Smooth muscle cell (in vitro differentiated cells): ENCODE results near the gene PTS. TPM values are rescaled to one million over a fixed set of nuclear protein-coding genes. Genes with fewer than 3 reads are reported as not detected.

ENCODE experiments used
- DNase-seq: peaks from one replicate; lab custom pipeline; 2025; ENCODE audit not compliant: unreplicated experiment; lab: John Stamatoyannopoulos, UW
- H2AFZ ChIP-seq: fragments of 200-600 bp; sonication (generic); 2 replicates; pipeline ENCODE4 v1.6.0; 2016; ENCODE audit warnings: antibody characterized with exemption, low read depth, mild to moderate bottlenecking
- H3F3A ChIP-seq: fragments of 200-600 bp; sonication (generic); 2 replicates; pipeline ENCODE4 v1.6.0; 2017; ENCODE audit warnings: antibody characterized with exemption, low read depth
- H3K27ac ChIP-seq: fragments of 200-600 bp; sonication (generic); 2 replicates; pipeline ENCODE4 v1.5.1; 2016; ENCODE audit warnings: low read depth, mild to moderate bottlenecking
- H3K27me3 ChIP-seq: fragments of 200-600 bp; sonication (generic); 2 replicates; pipeline ENCODE4 v1.6.1; 2016; ENCODE audit warnings: low read depth, mild to moderate bottlenecking
- H3K36me3 ChIP-seq: fragments of 200-600 bp; sonication (generic); 2 replicates; pipeline ENCODE4 v1.5.1; 2016; ENCODE audit warnings: low read depth
- H3K4me1 ChIP-seq: fragments of 200-600 bp; sonication (generic); 2 replicates; pipeline ENCODE4 v1.5.1; 2016; ENCODE audit warnings: low read depth
- H3K4me2 ChIP-seq: fragments of 200-600 bp; sonication (generic); 2 replicates; pipeline ENCODE4 v1.6.0; 2016; ENCODE audit warnings: mild to moderate bottlenecking
- H3K4me3 ChIP-seq: fragments of 200-600 bp; sonication (generic); 2 replicates; pipeline ENCODE4 v1.5.1; 2016; ENCODE audit warnings: mild to moderate bottlenecking
- H3K79me2 ChIP-seq: fragments of 200-600 bp; sonication (generic); 2 replicates; pipeline ENCODE4 v1.6.0; 2016; ENCODE audit warnings: low read depth, mild to moderate bottlenecking
- H3K9ac ChIP-seq: fragments of 200-600 bp; sonication (generic); 2 replicates; pipeline ENCODE4 v1.6.0; 2016; ENCODE audit warnings: low read depth
- H3K9me3 ChIP-seq: fragments of 200-600 bp; sonication (generic); replicated peaks from 2 replicates; pipeline ENCODE4 v1.5.1; 2016; ENCODE audit warnings: low read depth
- H4K20me1 ChIP-seq: fragments of 200-600 bp; sonication (generic); 2 replicates; pipeline ENCODE4 v1.6.0; 2016; ENCODE audit warnings: low read depth
- CTCF ChIP-seq: fragments of 200-600 bp; sonication (generic); IDR thresholded peaks from 2 replicates; pipeline ENCODE4 v1.5.1; 2017; ENCODE audit warnings: borderline replicate concordance, mild to moderate bottlenecking, antibody characterized with exemption; ENCODE audit not compliant: insufficient read depth, poor library complexity, severe bottlenecking
- WGBS: methylation state at CpG from one replicate; pipeline ENCODE4 v1.1.7; 2016; ENCODE audit warnings: low lambda C conversion rate; 5-methylcytosine and 5-hydroxymethylcytosine counted together
- polyA plus RNA-seq: library from polyadenylated mRNA; unstranded; fragments of >200 nt; fragmentation: Nextera tagmentation; extraction: Ambion mirVana; gene quantifications from 2 replicates; pipeline ENCODE4 v1.2.1, GENCODE V29; 2016
- total RNA-seq: library from RNA; depleted of rRNA; stranded (reverse); fragments of >200 nt; gene quantifications from 2 replicates; pipeline ENCODE4 v1.2.3, GENCODE V29; 2014

Gene PTS
- total and polyA plus RNA-seq, 2 experiments from 2014 or later = 70.9 to 75.4 TPM

- H4K20me1 ChIP-seq = no peaks in the 10 kb centered on the region
- no peak overlapping the region for H3K9ac ChIP-seq
- no peaks in the 10 kb centered on the region for H3K36me3 ChIP-seq
- no peak overlapping the region for H3K27ac ChIP-seq
- no peaks in the 10 kb centered on the region for H3K79me2 ChIP-seq
- DNase-seq = no peak
- no peaks in the 10 kb centered on the region for H3K27me3 ChIP-seq
- no peak overlapping the region for H3K4me3 ChIP-seq
- 83% methylated on average over 3 of the region's 3 CpGs for WGBS
- no peak for TF ChIP-seq CTCF
- H3K4me2 ChIP-seq = no peak overlapping the region
- H3K9me3 ChIP-seq = no peaks in the 10 kb centered on the region
- H3K4me1 ChIP-seq = no peaks in the 10 kb centered on the region
- H2AFZ ChIP-seq = no peak overlapping the region
- H3F3A ChIP-seq = peaks cover 8% of the 10 kb centered on the region
Observed at GRCh38 chr11:112253605-112254242, 27.5 kb downstream of the PTS start.

DNA sequence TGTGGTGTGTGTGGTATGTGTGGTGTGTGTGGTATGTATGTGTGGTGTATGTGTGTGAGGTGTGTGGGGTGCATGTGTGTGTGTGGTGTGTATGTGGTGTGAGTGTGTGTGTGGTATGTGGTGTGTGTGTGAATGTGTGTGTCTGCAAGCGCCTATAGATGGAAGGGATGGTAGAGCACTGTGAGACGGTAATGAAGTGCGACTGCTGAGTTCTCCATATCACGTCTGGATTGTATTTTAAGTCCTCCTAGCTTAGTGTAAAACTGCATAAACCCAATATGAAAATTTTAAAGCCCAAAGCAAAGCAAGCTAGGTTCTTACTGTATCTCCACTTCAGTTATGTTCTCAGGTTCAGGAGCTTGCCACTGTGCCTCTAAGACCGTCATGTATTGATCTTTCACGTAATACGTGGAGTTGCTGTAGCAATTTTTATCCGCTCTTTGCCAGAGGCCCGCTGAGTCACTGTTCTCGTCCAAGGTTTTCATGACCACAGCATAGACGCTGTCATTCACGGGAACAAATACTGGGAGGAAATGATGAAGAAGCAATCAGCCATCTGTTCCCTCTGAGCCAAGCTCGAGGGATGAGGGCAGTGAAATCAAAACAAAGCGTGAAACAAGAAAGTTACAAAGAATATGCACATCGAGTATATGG is 29.0 kb downstream of the PTS start:
- Histone ChIP-seq H4K20me1 (no peaks in the 10 kb centered on the region), H3K27me3 (no peaks in the 10 kb centered on the region), H3K9ac (no peak overlapping the region), H3K4me2 (peak overlapping the region; percentile 70), H3K36me3 (no peaks in the 10 kb centered on the region), H3K79me2 (no peaks in the 10 kb centered on the region), H3K4me1 (no peaks in the 10 kb centered on the region), H2AFZ (no peak overlapping the region), H3K27ac (peak overlapping the region; percentile 31), H3F3A (peaks cover 8% of the 10 kb centered on the region), H3K4me3 (no peak overlapping the region), H3K9me3 (no peaks in the 10 kb centered on the region)
- DNase-seq = no peak
- no peak for TF ChIP-seq CTCF
- WGBS = 24% methylated on average over 12 of the region's 15 CpGs

- Histone ChIP-seq H3K79me2 (no peaks in the 10 kb centered on the region), H3K4me2 (no peak within 1 kb of the TSS), H3F3A (peaks cover 4% of the 10 kb centered on the region), H3K27ac (no peak within 1 kb of the TSS), H3K4me3 (no peak within 1 kb of the TSS), H4K20me1 (no peaks in the 10 kb centered on the region), H3K36me3 (no peaks in the 10 kb centered on the region), H3K9ac (no peak within 1 kb of the TSS), H3K27me3 (no peaks in the 10 kb centered on the region), H3K4me1 (no peaks in the 10 kb centered on the region), H2AFZ (no peak within 1 kb of the TSS), H3K9me3 (no peaks in the 10 kb centered on the region)
- TF ChIP-seq CTCF = no peak
- 96% methylated on average over 2 of the region's 2 CpGs for WGBS
- DNase-seq = no peak
Observed at GRCh38 chr11:112260490-112260889, 34.3 kb downstream of the PTS start, which contains the start of gene PLET1. TSS of gene PLET1 (minus strand) at chr11:112260860. CDS start at chr11:112260589, 271 bp downstream.
